Hepatocyte (in vitro differentiated cells): ENCODE data around the gene CFAP91. TPM values are rescaled to one million over a fixed set of nuclear protein-coding genes. Genes with fewer than 3 reads are reported as not detected.

Experiments used
- DNase-seq: peaks from one replicate; pipeline ENCODE4 v3.0.0-alpha.2; 2016; ENCODE audit warnings: low spot score
- H2AFZ ChIP-seq: fragments of 200-600 bp; sonication (generic); 2 replicates; pipeline ENCODE4 v1.6.0; 2016; ENCODE audit warnings: antibody characterized with exemption, mild to moderate bottlenecking
- H3K27ac ChIP-seq: fragments of 200-600 bp; sonication (generic); 2 replicates; pipeline ENCODE4 v1.5.1; 2016; ENCODE audit warnings: mild to moderate bottlenecking
- H3K27me3 ChIP-seq: fragments of 200-600 bp; sonication (generic); 2 replicates; pipeline ENCODE4 v1.6.1; 2016
- H3K36me3 ChIP-seq: fragments of 200-600 bp; sonication (generic); replicated peaks from 2 replicates; pipeline ENCODE4 v1.5.1; 2016; ENCODE audit warnings: low read depth; ENCODE audit not compliant: insufficient read depth
- H3K4me1 ChIP-seq: fragments of 200-600 bp; sonication (generic); 2 replicates; pipeline ENCODE4 v1.5.1; 2016; ENCODE audit warnings: mild to moderate bottlenecking, moderate library complexity; ENCODE audit not compliant: insufficient read depth
- H3K4me2 ChIP-seq: fragments of 200-600 bp; sonication (generic); 2 replicates; pipeline ENCODE4 v1.6.0; 2016
- H3K4me3 ChIP-seq: fragments of 200-600 bp; sonication (generic); 2 replicates; pipeline ENCODE4 v1.5.1; 2016; ENCODE audit warnings: mild to moderate bottlenecking
- H3K79me2 ChIP-seq: fragments of 200-600 bp; sonication (generic); 2 replicates; pipeline ENCODE4 v1.6.0; 2017; ENCODE audit warnings: mild to moderate bottlenecking
- H3K9me2 ChIP-seq: fragments of 200-600 bp; sonication (generic); replicated peaks from 2 replicates; pipeline ENCODE4 v1.6.0; 2017; ENCODE audit warnings: mild to moderate bottlenecking; ENCODE audit not compliant: insufficient read depth
- H3K9me3 ChIP-seq: fragments of 200-600 bp; sonication (generic); 2 replicates; pipeline ENCODE4 v1.5.1; 2016; ENCODE audit warnings: low read depth, mild to moderate bottlenecking
- H4K20me1 ChIP-seq: fragments of 200-600 bp; sonication (generic); 2 replicates; pipeline ENCODE4 v1.6.0; 2016; ENCODE audit warnings: mild to moderate bottlenecking; ENCODE audit not compliant: insufficient read depth, poor library complexity, severe bottlenecking
- EZH2 ChIP-seq: fragments of 200-600 bp; sonication (generic); IDR thresholded peaks from 2 replicates; pipeline ENCODE4 v1.6.1; 2016; ENCODE audit warnings: antibody characterized with exemption, mild to moderate bottlenecking, borderline replicate concordance
- EZH2phosphoT487 ChIP-seq: fragments of 200-600 bp; sonication (generic); IDR thresholded peaks from one replicate; pipeline ENCODE4 v1.6.1; 2018; ENCODE audit warnings: antibody characterized with exemption, mild to moderate bottlenecking, low read depth, moderate library complexity; ENCODE audit not compliant: unreplicated experiment, severe bottlenecking
- WGBS: methylation state at CpG from one replicate; pipeline ENCODE4 v1.1.6; 2016; ENCODE audit warnings: low lambda C conversion rate; ENCODE audit errors: missing lambda C conversion rate; 5-methylcytosine and 5-hydroxymethylcytosine counted together
- polyA plus RNA-seq: library from polyadenylated mRNA; unstranded; fragments of >200 nt; fragmentation: Nextera tagmentation; extraction: Ambion mirVana; gene quantifications from 2 replicates; pipeline ENCODE4 v1.2.1, GENCODE V29; 2016
- total RNA-seq: library from RNA; depleted of rRNA; stranded (reverse); fragments of >200 nt; gene quantifications from 2 replicates; pipeline ENCODE4 v1.2.3, GENCODE V29; 2014
- TF ChIP-seq, protein P1 (sequence below): fragments of 200-600 bp; sonication (generic); IDR thresholded peaks from 2 replicates; pipeline ENCODE4 v1.5.1; 2016; ENCODE audit warnings: antibody characterized with exemption, mild to moderate bottlenecking; ENCODE audit not compliant: poor library complexity

Gene CFAP91
- total and polyA plus RNA-seq, 2 experiments from 2014 or later: 1.4 TPM; not detected in 1

- no peak overlapping the region for H2AFZ ChIP-seq
- no peaks in the 10 kb centered on the region for H3K9me2 ChIP-seq
- no peak overlapping the region for H3K4me2 ChIP-seq
- TF ChIP-seq, protein P1, sequence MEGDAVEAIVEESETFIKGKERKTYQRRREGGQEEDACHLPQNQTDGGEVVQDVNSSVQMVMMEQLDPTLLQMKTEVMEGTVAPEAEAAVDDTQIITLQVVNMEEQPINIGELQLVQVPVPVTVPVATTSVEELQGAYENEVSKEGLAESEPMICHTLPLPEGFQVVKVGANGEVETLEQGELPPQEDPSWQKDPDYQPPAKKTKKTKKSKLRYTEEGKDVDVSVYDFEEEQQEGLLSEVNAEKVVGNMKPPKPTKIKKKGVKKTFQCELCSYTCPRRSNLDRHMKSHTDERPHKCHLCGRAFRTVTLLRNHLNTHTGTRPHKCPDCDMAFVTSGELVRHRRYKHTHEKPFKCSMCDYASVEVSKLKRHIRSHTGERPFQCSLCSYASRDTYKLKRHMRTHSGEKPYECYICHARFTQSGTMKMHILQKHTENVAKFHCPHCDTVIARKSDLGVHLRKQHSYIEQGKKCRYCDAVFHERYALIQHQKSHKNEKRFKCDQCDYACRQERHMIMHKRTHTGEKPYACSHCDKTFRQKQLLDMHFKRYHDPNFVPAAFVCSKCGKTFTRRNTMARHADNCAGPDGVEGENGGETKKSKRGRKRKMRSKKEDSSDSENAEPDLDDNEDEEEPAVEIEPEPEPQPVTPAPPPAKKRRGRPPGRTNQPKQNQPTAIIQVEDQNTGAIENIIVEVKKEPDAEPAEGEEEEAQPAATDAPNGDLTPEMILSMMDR: peak; percentile 64
- no peak for TF ChIP-seq EZH2phosphoT487
- no peak for TF ChIP-seq EZH2
- H4K20me1 ChIP-seq: no peaks in the 10 kb centered on the region
- peaks cover 5% of the 10 kb centered on the region for H3K79me2 ChIP-seq
- WGBS: 53% methylated on average over 1 of the region's 1 CpG
- H3K4me1 ChIP-seq: no peaks in the 10 kb centered on the region
- H3K9me3 ChIP-seq: no peaks in the 10 kb centered on the region
- no peak overlapping the region for H3K27ac ChIP-seq
- no peaks in the 10 kb centered on the region for H3K27me3 ChIP-seq
- no peaks in the 10 kb centered on the region for H3K36me3 ChIP-seq
- H3K4me3 ChIP-seq: no peak overlapping the region
- DNase-seq: peak; percentile 56
Measured at GRCh38 chr3:119681279-119681678, 21.5 kb upstream of the CFAP91 start.

- 30% methylated on average over 1 of the region's 1 CpG for WGBS
- H2AFZ ChIP-seq: no peak overlapping the region
Measured at GRCh38 chr3:119683421-119683820, 19.4 kb upstream of the CFAP91 start.

GRCh38 chr3:119690043-119690656 is 12.7 kb upstream of the CFAP91 start:
- TF ChIP-seq EZH2phosphoT487 (no peak), EZH2 (no peak)
- TF ChIP-seq, protein P1: peak; percentile 51
- no peaks in the 10 kb centered on the region for H3K9me3 ChIP-seq
- H3K36me3 ChIP-seq: no peaks in the 10 kb centered on the region
- no peaks in the 10 kb centered on the region for H4K20me1 ChIP-seq
- WGBS: 56% methylated on average over 4 of the region's 4 CpGs
- no peak overlapping the region for H2AFZ ChIP-seq
- no peaks in the 10 kb centered on the region for H3K27me3 ChIP-seq
- H3K4me2 ChIP-seq: no peak overlapping the region
- H3K4me1 ChIP-seq: no peaks in the 10 kb centered on the region
- H3K9me2 ChIP-seq: no peaks in the 10 kb centered on the region
- H3K79me2 ChIP-seq: no peaks in the 10 kb centered on the region
- peak; percentile 39 for DNase-seq
- H3K27ac ChIP-seq: no peak overlapping the region
- no peak overlapping the region for H3K4me3 ChIP-seq

More at GRCh38 chr3:119683421-119683820, 19.4 kb upstream of the CFAP91 start:
- H3K9me2 ChIP-seq: no peaks in the 10 kb centered on the region
- H3K27ac ChIP-seq: no peak overlapping the region
- TF ChIP-seq, protein P1: no peak
- TF ChIP-seq EZH2phosphoT487 (no peak), EZH2 (no peak)
- H3K4me2 ChIP-seq: no peak overlapping the region
- H3K27me3 ChIP-seq: no peaks in the 10 kb centered on the region
- H4K20me1 ChIP-seq: no peaks in the 10 kb centered on the region
- no peaks in the 10 kb centered on the region for H3K4me1 ChIP-seq
- DNase-seq: no peak
- H3K36me3 ChIP-seq: no peaks in the 10 kb centered on the region
- no peaks in the 10 kb centered on the region for H3K79me2 ChIP-seq
- no peaks in the 10 kb centered on the region for H3K9me3 ChIP-seq
- no peak overlapping the region for H3K4me3 ChIP-seq
